Mammary epithelial cell (primary cell): Measurements from ENCODE around the gene PDGFB.

ENCODE experiments used
- EZH2 ChIP-seq: IDR thresholded peaks from 2 replicates; pipeline ENCODE4 v1.6.1; 2012; ENCODE audit warnings: low read length, inconsistent platforms, borderline replicate concordance
- TF ChIP-seq, protein P1 (sequence below), 2 donors: IDR thresholded peaks in 1 of 2; conservative IDR thresholded peaks in 1 of 2; 2 replicates each; pipeline ENCODE4 v1.5.1; 2011 to 2012; ENCODE audit warnings: inconsistent platforms in 2 of 2, low read length in 2 of 2, mild to moderate bottlenecking in 2 of 2, control low read depth in 1 of 2, low read depth in 1 of 2; ENCODE audit not compliant: insufficient read depth in 1 of 2; ENCODE audit errors: extremely low read depth in 1 of 2

DNA sequence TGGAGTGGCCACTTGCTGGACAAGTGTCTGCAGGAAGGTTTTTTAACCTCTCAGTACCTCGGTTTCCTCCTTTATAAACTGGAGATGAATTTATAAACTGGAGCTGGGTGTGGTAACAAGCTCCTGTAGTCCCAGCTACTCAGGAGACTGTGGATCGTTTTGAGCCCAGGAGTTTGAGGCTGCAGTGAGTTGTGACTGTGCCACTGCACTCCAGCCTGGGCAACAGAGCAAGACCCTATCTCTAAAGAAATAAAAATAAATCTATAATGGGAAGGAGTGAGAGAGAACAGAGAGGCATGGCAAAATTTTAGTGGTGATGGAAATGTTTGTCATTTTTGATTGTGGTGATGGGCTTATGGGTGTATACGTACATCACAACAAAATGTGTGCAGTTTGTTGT lies 1.4 kb upstream of the PDGFB start:
- TF ChIP-seq, protein P1, sequence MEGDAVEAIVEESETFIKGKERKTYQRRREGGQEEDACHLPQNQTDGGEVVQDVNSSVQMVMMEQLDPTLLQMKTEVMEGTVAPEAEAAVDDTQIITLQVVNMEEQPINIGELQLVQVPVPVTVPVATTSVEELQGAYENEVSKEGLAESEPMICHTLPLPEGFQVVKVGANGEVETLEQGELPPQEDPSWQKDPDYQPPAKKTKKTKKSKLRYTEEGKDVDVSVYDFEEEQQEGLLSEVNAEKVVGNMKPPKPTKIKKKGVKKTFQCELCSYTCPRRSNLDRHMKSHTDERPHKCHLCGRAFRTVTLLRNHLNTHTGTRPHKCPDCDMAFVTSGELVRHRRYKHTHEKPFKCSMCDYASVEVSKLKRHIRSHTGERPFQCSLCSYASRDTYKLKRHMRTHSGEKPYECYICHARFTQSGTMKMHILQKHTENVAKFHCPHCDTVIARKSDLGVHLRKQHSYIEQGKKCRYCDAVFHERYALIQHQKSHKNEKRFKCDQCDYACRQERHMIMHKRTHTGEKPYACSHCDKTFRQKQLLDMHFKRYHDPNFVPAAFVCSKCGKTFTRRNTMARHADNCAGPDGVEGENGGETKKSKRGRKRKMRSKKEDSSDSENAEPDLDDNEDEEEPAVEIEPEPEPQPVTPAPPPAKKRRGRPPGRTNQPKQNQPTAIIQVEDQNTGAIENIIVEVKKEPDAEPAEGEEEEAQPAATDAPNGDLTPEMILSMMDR (conservative IDR thresholded peaks at IDR 0.05 in 1 of 2, IDR thresholded peaks at IDR 0.05 in 1 of 2; ENCODE audit: extremely low read depth in 1 of 2, insufficient read depth in 1 of 2, low read depth in 1 of 2, low read length in 2 of 2) = no peak
- no peak for TF ChIP-seq EZH2
